SK-N-SH treated with all-trans-retinoic acid at 6 μM for 48 hours (cell line): ENCODE results near the gene BCKDHA.

ENCODE experiments used
- PATZ1 ChIP-seq: fragments of 250-450 bp; sonication (Bioruptor Pico); IDR thresholded peaks from 2 replicates; pipeline ENCODE4 v1.8.0; 2020; ENCODE audit warnings: mild to moderate bottlenecking, moderate library complexity, borderline replicate concordance
- RARB ChIP-seq: fragments of 250-450 bp; sonication (Bioruptor Pico); IDR thresholded peaks from 2 replicates; pipeline ENCODE4 v1.8.0; 2021; ENCODE audit warnings: mild to moderate bottlenecking, moderate library complexity
- TSHZ2 ChIP-seq: fragments of 250-450 bp; sonication (Bioruptor Pico); IDR thresholded peaks from 2 replicates; pipeline ENCODE4 v1.5.0; 2020; ENCODE audit warnings: mild to moderate bottlenecking, moderate library complexity
- ZFP30 ChIP-seq: fragments of 450-650 bp; formaldehyde crosslinking; IDR thresholded peaks from 2 replicates; pipeline ENCODE4 v1.5.0; 2022; ENCODE audit warnings: mild to moderate bottlenecking, moderate library complexity

- no peak for TF ChIP-seq PATZ1
- TF ChIP-seq TSHZ2 = no peak
- no peak for TF ChIP-seq ZFP30 (CRISPR knock-in tag)
- no peak for TF ChIP-seq RARB
These were observed 35.3 kb upstream of the BCKDHA start for GRCh38 chr19:41362143-41362847.
